Fibroblast of lung (primary cell): ENCODE results near the gene GRID1.

Experiments used
- CTCF ChIP-seq, 2 donors: IDR thresholded peaks in 1 of 2; conservative IDR thresholded peaks in 1 of 2; 1 replicate in 1 of 2; 2 replicates in 1 of 2; pipeline ENCODE4 v1.5.1; 2011 to 2012; ENCODE audit warnings: low read length in 2 of 2, control low read depth in 1 of 2, inconsistent platforms in 1 of 2, low read depth in 1 of 2, mild to moderate bottlenecking in 1 of 2
- EZH2 ChIP-seq: IDR thresholded peaks from 2 replicates; pipeline ENCODE4 v1.5.1; 2012; ENCODE audit warnings: low read length, control low read depth, mild to moderate bottlenecking; ENCODE audit errors: missing control alignments

GRCh38 chr10:86035791-86036543 lies 330.6 kb downstream of the GRID1 start:
- TF ChIP-seq CTCF (conservative IDR thresholded peaks at IDR 0.05 in 1 of 2, IDR thresholded peaks at IDR 0.05 in 1 of 2; ENCODE audit: low read depth in 1 of 2, low read length in 2 of 2) (no peak), EZH2 (no peak)
